Measurements from ENCODE around the gene DHX30.
"Not testable (repeated sequence)": the region's sequence is repeated elsewhere in the genome, so short reads cannot be mapped to it uniquely, and the experiment has no call there.

Gene DHX30

DNA sequence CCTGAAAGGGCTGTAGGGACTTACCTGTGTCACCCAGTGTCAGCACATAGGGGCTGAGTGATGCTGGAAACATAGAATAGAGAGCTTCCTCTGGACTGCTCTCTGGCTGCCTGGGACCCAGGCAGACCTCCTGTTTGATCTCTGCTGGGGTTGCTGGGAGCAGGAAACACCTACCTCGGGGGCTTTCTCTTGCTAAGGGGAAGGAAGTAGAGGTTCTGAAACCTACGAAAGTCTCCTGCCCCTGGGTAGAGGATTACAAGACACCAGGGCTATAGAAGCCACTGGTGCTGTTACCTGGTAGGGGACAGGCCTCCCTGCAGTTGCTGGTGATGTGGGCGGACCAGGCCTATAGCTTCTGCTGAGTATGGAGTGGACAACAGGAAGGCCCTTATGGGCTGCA, 81.7 kb downstream of the DHX30 start:
- no peak for DNase-seq (ENCODE audit: low spot score)

GRCh38 chr3:47885168-47885567, 82.2 kb downstream of the DHX30 start:
- DNase-seq (ENCODE audit: low spot score) = no peak

GRCh38 chr3:47887991-47888390, 85.1 kb downstream of the DHX30 start:
- not testable (repeated sequence) for DNase-seq (ENCODE audit: low spot score)

DNA sequence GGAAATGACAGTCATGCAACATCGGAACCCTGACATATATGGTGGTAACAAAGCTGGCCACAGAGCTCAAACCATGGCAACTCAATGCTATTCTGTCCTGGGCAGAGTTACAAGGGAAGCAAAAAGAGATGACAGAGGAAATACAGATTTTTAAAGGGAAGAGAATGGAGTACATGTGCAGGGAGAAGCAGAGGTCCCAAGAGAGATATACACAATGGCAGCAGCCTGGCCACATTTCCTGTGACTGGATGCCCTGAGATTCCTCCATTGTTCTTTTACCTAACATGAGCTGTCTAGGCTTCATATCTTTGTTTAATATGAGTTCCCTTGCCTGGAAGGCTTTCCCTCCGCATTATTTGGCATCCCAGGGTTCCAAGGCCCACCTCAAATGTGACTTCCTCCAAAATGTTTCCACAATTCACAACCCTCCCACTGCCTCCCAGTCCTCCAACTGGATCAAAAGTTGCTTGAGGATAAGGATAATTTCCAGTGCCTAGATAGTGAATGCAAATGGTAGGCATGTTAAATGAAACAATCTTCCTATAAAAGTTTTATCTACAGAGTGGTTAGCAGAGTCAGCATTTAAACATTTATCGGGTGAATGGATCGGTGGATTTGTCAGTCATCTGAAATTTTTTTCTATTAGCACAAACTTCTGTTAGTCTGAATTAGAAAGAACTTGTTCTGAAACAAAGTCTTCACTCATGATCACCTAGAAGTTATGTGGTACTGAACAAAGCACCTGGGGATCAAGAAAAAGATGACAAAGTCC, 86.2 kb downstream of the DHX30 start:
- no peak for DNase-seq (ENCODE audit: low spot score)

GRCh38 chr3:47890126-47890827, 87.3 kb downstream of the DHX30 start:
- no peak for DNase-seq (ENCODE audit: low spot score)

- no peak for DNase-seq (ENCODE audit: low spot score)
Measured at GRCh38 chr3:47890828-47891612, 88.1 kb downstream of the DHX30 start.

GRCh38 chr3:47891613-47892005, 88.7 kb downstream of the DHX30 start:
- DNase-seq (ENCODE audit: low spot score) = no peak

DNA sequence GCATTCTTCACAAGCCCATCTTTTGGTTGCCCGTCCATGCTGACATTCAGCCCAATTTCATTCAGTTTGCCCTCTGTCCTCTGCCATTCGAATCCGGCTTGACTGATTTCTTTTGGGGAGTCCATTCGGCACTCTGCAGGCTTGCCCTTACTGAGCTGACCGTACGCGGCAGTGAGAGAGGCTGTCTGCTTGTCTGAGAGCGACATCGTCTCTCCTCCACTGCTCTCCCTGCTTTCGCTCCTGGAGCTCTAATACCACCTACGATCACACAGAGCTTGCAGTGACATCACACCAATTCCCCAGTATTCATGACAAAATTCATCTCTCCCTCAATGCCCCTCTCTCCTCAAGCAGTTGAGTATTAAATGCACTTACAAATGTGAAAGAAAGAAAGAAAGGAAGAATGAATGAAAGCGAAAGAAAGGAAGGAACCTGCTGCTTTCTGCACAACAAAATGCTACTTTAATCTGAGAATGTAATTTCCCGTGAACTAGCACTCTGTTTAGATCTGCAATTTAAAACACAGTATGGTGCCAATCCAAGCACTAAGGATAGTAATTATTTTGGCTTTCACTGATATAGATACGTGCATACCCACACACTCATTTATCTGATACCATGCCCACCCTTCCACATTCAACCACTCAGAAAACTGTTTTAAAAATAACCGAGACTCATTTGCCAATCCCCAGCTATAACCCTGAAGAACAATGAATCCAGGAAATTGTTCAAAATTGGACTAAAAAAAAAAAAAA, 89.5 kb downstream of the DHX30 start:
- DNase-seq (ENCODE audit: low spot score) = no peak

GRCh38 chr3:47895241-47895640, 92.3 kb downstream of the DHX30 start:
- no peak for DNase-seq (ENCODE audit: low spot score)

DNA sequence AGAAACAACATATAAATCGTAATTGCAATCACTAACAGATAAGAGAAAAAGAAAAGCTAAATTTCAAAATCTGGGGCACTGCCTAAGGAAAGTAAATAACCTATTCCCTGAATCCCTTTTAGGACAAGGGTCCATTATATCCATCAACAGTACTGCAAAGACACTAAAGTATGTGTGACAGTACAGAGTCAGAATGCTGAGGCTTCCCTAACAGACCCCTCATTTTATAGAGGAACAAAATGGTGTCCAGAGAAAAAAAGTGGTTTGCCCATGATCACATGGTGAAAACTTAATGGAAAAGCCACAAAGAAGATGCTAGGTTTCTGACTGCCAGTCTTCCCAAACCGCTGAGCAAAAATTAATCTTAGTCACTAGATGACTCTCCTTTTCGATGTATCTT, 93.8 kb downstream of the DHX30 start:
- DNase-seq (ENCODE audit: low spot score) = no peak

DNA sequence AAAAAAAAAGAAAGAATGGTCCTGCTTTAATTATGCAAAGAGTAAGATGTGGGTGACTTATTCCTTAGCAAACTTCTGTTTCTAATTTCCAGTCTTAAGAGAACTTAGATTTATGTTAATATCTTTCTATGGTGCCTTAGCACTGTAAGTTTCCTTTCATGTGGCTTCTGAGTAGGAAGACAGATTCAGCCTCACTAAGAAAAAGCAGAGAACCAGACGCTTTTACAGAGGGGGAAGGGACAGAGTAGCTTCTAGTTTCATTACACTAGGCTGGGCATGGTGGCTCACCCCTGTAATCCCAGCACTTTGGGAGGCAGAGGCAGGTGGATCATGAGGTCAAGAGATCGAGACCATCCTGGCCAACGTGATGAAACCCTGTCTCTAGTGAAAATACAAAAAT, 95.0 kb downstream of the DHX30 start:
- no peak for DNase-seq (ENCODE audit: low spot score)

GRCh38 chr3:47899495-47900108, 96.7 kb downstream of the DHX30 start:
- no peak for DNase-seq (ENCODE audit: low spot score)
